Measurements from ENCODE around the gene ZNF35. TPM values are rescaled to one million over a fixed set of nuclear protein-coding genes. Genes with fewer than 3 reads are reported as not detected.

Gene ZNF35
- total and polyA plus RNA-seq, 2 of the 8 experiments (the other 6 are each of a cell fraction or from before 2014, with no cell fraction given) = 2.9 to 20.0 TPM

DNA sequence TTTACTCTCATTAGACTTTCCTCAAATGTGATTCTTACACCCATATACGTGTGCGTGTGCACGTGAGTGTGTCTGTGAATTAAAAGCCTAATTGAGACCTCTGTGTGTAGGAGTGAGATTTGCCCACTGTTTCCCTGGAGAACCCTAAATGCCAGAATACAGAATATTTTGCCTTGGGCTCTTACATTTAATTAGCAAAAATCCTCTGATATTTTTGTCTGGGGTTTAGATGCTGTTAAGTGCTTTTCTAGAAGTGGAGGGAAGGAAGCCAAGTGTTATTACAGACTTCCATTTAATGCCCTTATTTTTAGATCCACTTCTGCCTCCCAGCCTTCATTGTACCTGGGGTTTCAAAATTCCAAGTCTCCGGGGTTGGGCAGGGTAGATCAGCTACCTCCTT, 17.8 kb downstream of the ZNF35 start:
- Histone ChIP-seq H2AK5ac (ENCODE audit: low read depth, low read length) (no peak overlapping the region), H3K23ac (ENCODE audit: insufficient read length) (no peak overlapping the region), H3K23me2 (ENCODE audit: low read depth, low read length) (no peaks in the 10 kb centered on the region), H3K79me2 (ENCODE audit: control insufficient read depth in 1 of 2, insufficient read depth in 2 of 2, low read length in 2 of 2) (no peaks in the 10 kb centered on the region), H3K27me3 (replicated peaks in 1 of 4; ENCODE audit: control insufficient read depth in 3 of 4, extremely low read depth in 1 of 4, insufficient read depth in 3 of 4, low read length in 3 of 4) (no peaks in the 10 kb centered on the region), H4K91ac (replicated peaks; ENCODE audit: insufficient read length, low read length) (no peak overlapping the region), H2BK120ac (replicated peaks; ENCODE audit: low read depth, low read length) (no peak overlapping the region), H3K27ac (ENCODE audit: low read depth, low read length) (no peak overlapping the region), H3K9ac (replicated peaks in 1 of 4; ENCODE audit: extremely low read depth in 1 of 4, low read depth in 3 of 4, low read length in 3 of 4) (no peak overlapping the region), H3K4me3 (ENCODE audit: extremely low read depth in 1 of 4, insufficient read depth in 2 of 4, low read depth in 3 of 4, low read length in 4 of 4) (no peak overlapping the region), H3K56ac (replicated peaks; ENCODE audit: insufficient read length, low read depth, low read length) (no peak overlapping the region), H2BK15ac (ENCODE audit: low read length) (no peak overlapping the region), H3K79me1 (ENCODE audit: low read depth, low read length) (no peaks in the 10 kb centered on the region), H3K4me2 (ENCODE audit: insufficient read depth in 1 of 2, low read depth in 2 of 2, low read length in 2 of 2) (no peak overlapping the region), H2AFZ (ENCODE audit: low read length) (no peak overlapping the region), H3K36me3 (ENCODE audit: control insufficient read depth in 2 of 4, insufficient read depth in 4 of 4, low read length in 3 of 4) (peaks cover 0 to 1% (median under 1%) of the 10 kb centered on the region in 4 experiments; a peak in 4 of 8 replicates), H3K14ac (ENCODE audit: insufficient read length) (no peak overlapping the region), H2BK12ac (ENCODE audit: low read depth, low read length) (no peak overlapping the region), H3K4ac (replicated peaks; ENCODE audit: insufficient read length, low read depth, low read length) (no peak overlapping the region), H4K20me1 (replicated peaks in 1 of 2; ENCODE audit: control insufficient read depth in 1 of 2, insufficient read depth in 2 of 2, low read length in 2 of 2) (no peaks in the 10 kb centered on the region), H3K4me1 (replicated peaks in 1 of 4; ENCODE audit: control insufficient read depth in 3 of 4, insufficient read depth in 4 of 4, low read length in 3 of 4) (no peaks in the 10 kb centered on the region), H2BK5ac (ENCODE audit: low read depth, low read length) (no peak overlapping the region), H3K9me3 (ENCODE audit: insufficient read depth in 2 of 2, low read depth in 1 of 2, low read length in 1 of 2) (peaks cover 0 to under 1% of the 10 kb centered on the region in 2 experiments; a peak in 1 of 4 replicates), H3K18ac (ENCODE audit: extremely low read depth, low read length) (no peak overlapping the region), H4K8ac (ENCODE audit: extremely low read depth, insufficient read depth, low read length) (no peak overlapping the region), H2BK20ac (ENCODE audit: low read length) (no peak overlapping the region), H4K5ac (ENCODE audit: insufficient read length, low read depth, low read length) (no peak overlapping the region)
- POLR2A ChIA-PET (ENCODE audit: partially characterized antibody) = interaction anchor here (1.3 kb wide), 1 partner anchor 10 kb away, joined by 3 read pairs; no protein-coding TSS in a partner anchor
- CTCF ChIA-PET (ENCODE audit: partially characterized antibody) = no interaction called here
- TF ChIP-seq POLR2AphosphoS5 (IDR thresholded peaks at IDR 0.05; ENCODE audit: low read depth, low read length) (no peak), CHD1 (IDR thresholded peaks at IDR 0.05; ENCODE audit: low read depth, low read length) (no peak), GABPA (IDR thresholded peaks at IDR 0.05; ENCODE audit: borderline replicate concordance, insufficient read depth, low read length) (no peak), YY1 (IDR thresholded peaks at IDR 0.05; ENCODE audit: low read depth, low read length) (no peak), RXRA (IDR thresholded peaks at IDR 0.05; ENCODE audit: insufficient read depth, low read depth, low read length) (no peak), EGR1 (IDR thresholded peaks at IDR 0.05; ENCODE audit: borderline replicate concordance, low read depth, low read length) (no peak), RNF2 (IDR thresholded peaks at IDR 0.05; ENCODE audit: borderline replicate concordance, low read depth, low read length, missing control alignments, poor library complexity, severe bottlenecking) (no peak)
- no peak for FAIRE-seq
- 89% methylated on average over 4 of the region's 4 CpGs; no CpG with 5 or more reads in 1 of the 2 experiments for WGBS, 2 experiments (ENCODE audit: extremely low coverage in 1 of 2, insufficient coverage in 1 of 2, insufficient read length in 1 of 2, insufficient replicate concordance in 2 of 2, low coverage in 1 of 2, low lambda C conversion rate in 2 of 2, missing lambda C conversion rate in 1 of 2)
- no peak for DNase-seq (ENCODE audit: low read depth in 1 of 2, low spot score in 2 of 2)

Measured in H1 (cell line).